HG03520 (cell line): ENCODE results near the gene PTPRF.
"Not testable (repeated sequence)": the region's sequence is repeated elsewhere in the genome, so short reads cannot be mapped to it uniquely, and the experiment has no call there.

Experiments
- ATAC-seq: cut with Tn5 transposase; IDR thresholded peaks from one replicate; pipeline ENCODE4 v1.9.1; 2021; ENCODE audit warnings: mild to moderate bottlenecking, moderate library complexity; ENCODE audit not compliant: unreplicated experiment

Gene PTPRF

GRCh38 chr1:43621386-43621785, 90.7 kb downstream of the PTPRF start:
- no peak for ATAC-seq

- ATAC-seq = no peak
Measured at GRCh38 chr1:43621861-43622260, 91.2 kb downstream of the PTPRF start.

DNA sequence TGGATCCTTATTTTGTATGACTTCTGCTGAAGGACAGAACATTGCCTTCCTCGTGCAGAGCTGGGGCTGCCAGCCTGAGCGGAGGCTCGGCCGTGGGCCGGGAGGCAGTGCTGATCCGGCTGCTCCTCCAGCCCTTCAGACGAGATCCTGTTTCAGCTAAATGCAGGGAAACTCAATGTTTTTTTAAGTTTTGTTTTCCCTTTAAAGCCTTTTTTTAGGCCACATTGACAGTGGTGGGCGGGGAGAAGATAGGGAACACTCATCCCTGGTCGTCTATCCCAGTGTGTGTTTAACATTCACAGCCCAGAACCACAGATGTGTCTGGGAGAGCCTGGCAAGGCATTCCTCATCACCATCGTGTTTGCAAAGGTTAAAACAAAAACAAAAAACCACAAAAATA, 91.8 kb downstream of the PTPRF start:
- no peak for ATAC-seq

- ATAC-seq = no peak
Measured at GRCh38 chr1:43622901-43623780, 92.5 kb downstream of the PTPRF start.

DNA sequence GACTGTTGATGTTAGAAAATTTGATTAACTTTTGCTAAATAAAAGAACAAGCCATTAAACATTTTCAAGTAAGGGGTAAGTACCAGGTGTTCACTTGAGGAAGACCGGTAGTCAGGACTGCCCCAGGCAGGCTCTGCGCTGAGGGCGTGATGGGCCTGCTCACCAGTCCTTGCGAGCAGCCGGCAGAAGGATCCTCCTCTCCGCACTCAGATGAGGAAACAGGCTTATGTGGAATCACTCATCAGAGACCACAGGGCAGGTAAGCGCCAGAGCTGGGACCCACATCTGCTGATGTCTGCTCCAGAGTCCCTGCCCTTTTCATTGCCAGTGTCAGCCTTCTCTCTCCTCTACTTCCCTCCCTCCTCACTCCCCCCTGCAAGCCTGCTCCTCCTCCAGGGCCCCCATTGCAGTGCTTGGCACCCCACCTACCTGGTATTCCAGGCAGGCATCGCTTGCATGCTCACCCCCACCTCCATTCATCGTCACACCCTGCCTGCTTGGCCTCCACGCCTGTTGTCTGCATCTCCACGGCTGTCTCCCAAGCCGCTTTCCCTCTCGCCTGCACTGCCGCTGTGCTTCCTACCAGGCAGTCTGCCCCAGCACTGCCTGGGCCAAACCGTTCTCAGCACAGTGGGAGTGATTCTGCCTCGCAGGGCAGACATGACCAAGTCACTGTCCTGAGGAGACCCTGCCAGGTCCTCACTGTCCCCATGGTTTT, 94.5 kb downstream of the PTPRF start:
- ATAC-seq = no peak

DNA sequence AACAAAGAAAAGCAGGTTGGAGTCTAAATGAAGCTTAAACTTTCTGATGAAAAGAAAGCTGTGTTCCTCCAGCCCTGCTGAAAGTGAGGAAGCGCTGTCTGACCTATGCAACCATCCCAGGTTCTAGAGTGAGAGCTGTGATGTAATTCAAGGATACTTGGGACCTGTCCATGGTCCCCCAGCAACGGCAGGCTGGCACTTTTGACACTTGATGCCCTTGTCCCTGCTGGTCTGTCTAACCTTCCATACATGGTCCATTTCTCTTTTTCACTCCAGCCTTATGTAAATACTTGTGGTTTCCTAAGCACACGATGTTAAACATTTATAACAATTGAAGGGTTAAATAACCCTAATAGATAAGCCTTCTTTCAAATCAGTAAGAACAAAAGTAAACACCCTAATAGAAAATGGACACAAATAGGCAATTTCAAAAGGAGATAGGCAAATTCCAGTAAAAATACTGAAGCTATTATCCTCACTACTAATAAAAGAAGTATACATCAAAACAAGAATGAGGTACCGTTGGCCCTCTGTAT, 101.5 kb downstream of the PTPRF start:
- ATAC-seq = no peak

DNA sequence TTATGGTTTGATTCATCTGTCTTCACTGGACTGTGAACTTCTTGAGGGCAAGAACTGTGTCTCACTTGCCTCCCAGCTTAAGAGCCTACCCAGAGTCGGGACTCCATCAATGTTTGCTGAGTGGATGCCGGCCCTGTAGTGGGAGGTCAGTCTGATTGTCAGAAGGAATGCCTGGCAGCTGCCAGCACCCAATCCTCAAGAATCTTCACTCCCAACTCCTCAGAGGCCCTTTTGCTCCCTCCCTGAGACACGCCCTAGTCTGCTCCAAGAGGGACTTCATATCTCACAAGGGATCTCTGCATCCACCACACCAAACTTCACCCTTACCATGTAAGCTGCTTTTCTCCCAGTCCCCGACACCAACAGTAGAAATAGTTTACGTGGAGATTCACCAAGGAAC, 104.0 kb downstream of the PTPRF start:
- ATAC-seq = no peak

- no peak for ATAC-seq
Measured at GRCh38 chr1:43636006-43636641, 105.4 kb downstream of the PTPRF start.

DNA sequence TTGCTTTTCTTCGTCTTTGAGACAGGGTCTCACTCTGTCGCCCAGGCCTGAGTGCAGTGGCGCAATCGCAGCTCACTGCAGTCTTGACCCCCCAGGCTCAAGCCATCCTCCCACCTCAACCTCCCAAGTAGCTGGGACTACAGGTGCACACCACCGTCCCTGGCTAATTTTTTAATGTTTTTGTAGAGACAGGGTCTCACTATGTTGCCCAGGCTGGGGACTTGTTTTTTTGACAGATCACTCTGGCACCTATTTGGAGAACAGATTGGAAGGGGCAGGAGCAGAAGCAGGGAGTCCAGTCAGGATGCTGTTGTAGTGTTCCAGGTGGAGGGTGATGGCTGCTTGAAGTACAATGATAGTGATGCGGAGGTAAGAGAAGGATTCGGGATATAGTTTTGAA, 106.6 kb downstream of the PTPRF start:
- ATAC-seq = no peak

DNA sequence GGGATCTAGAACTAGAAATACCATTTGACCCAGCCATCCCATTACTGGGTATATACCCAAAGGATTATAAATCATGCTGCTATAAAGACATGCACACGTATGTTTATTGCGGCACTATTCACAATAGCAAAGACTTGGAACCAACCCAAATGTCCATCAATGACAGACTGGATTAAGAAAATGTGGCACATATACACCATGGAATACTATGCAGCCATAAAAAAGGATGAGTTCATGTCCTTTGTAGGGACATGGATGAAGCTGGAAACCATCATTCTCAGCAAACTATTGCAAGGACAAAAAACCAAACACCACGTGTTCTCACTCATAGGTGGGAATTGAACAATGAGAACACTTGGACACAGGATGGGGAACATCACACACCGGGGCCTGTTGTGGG, 107.7 kb downstream of the PTPRF start:
- not testable (repeated sequence) for ATAC-seq

GRCh38 chr1:43639976-43640794, 109.5 kb downstream of the PTPRF start:
- ATAC-seq = no peak

- no peak for ATAC-seq
Measured at GRCh38 chr1:43644558-43644957, 113.9 kb downstream of the PTPRF start.

- ATAC-seq = no peak
Measured at GRCh38 chr1:43645461-43645860, 114.8 kb downstream of the PTPRF start.

DNA sequence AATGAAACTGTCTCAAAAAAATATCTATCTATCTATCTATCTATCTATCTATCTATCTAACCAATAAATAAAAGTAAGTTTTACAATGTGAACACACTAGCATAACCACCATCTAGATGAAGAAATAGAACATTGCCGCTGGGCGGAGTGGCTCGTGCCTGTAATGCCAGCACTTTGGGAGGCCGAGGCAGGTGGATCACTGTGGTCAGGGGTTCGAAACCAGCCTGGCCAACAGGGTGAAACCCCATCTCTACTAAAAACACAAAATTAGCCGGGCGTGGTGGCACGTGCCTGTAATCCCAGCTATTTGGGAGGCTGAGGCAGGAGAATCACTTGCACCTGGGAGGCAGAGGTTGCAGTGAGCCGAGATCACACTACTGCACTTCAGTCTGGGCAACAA, 116.6 kb downstream of the PTPRF start:
- not testable (repeated sequence) for ATAC-seq

GRCh38 chr1:43648221-43648847, 117.7 kb downstream of the PTPRF start:
- no peak for ATAC-seq

DNA sequence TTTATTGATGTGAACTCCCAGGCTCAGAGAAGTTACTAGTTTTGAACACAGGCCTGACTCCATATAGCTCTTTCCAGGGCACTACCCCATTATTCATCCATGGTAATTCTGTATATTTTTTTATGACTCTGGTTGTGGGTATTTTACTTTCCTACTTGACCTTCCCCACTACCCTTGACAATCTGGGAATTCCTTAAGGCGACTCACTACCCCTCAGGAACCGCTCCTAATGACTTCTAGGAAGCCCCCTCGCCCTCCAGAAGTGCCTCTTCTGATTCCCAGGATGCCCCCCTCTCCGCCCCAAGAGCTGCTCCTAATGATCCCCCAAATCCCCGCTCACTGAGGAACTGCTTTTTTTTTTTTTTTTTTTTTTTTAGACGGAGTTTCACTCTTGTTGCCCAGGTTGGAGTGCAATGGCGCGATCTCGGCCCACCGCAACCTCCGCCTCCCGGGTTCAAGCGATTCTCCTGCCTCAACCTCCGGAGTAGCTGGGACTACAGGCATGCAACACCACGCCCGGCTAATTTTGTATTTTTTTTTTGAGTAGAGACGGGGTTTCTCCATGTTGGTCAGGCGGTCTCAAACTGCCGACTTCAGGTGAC, 118.3 kb downstream of the PTPRF start:
- ATAC-seq = no peak

GRCh38 chr1:43650310-43651085, 119.8 kb downstream of the PTPRF start:
- peak; percentile 54 for ATAC-seq

GRCh38 chr1:43651188-43651587, 120.5 kb downstream of the PTPRF start:
- no peak for ATAC-seq

DNA sequence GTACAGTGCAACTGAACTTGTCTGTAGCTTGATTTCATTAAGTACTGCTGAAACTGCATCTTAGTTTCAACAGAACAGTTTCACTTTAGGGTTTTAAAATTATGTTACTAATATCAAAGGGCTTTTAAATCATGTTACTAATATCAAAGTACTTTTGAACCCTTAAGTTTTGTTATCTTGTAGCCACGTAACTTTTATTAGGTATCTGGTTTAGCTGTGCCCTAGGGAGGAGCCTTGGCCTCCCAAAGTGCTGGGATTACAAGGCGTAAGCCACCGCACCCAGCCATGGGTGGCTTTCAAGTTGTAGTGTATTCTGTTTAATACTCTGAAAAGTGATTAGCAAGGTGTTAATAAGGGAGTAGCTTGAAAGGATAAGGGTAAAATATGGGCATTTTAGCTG, 121.2 kb downstream of the PTPRF start:
- no peak for ATAC-seq
